GM21786 (cell line): ENCODE data around the gene RNF150.
A peak's percentile ranks its signal among the peaks of the same experiment; 100 is the strongest.

Source experiments
- ATAC-seq: cut with Tn5 transposase; IDR thresholded peaks from one replicate; pipeline ENCODE4 v1.9.1; 2021; ENCODE audit not compliant: unreplicated experiment

RNF150 gene

GRCh38 chr4:140930557-140930956 lies 202.7 kb downstream of the RNF150 start:
- no peak for ATAC-seq

- ATAC-seq: no peak
Measured at GRCh38 chr4:140930011-140930410, 203.3 kb downstream of the RNF150 start.

GRCh38 chr4:140928880-140929279 lies 204.4 kb downstream of the RNF150 start:
- no peak for ATAC-seq

GRCh38 chr4:140926672-140927071 lies 206.6 kb downstream of the RNF150 start:
- no peak for ATAC-seq

GRCh38 chr4:140925417-140925816 lies 207.9 kb downstream of the RNF150 start:
- no peak for ATAC-seq

GRCh38 chr4:140924761-140925392 lies 208.4 kb downstream of the RNF150 start:
- no peak for ATAC-seq

- no peak for ATAC-seq
Measured at GRCh38 chr4:140906993-140907962, 226.0 kb downstream of the RNF150 start.

GRCh38 chr4:140904904-140905303 lies 228.4 kb downstream of the RNF150 start:
- no peak for ATAC-seq

GRCh38 chr4:140903522-140904475 lies 229.5 kb downstream of the RNF150 start:
- no peak for ATAC-seq

GRCh38 chr4:140901736-140902336 lies 231.4 kb downstream of the RNF150 start:
- ATAC-seq: no peak

- no peak for ATAC-seq
Measured at GRCh38 chr4:140893939-140894338, 239.3 kb downstream of the RNF150 start.

- no peak for ATAC-seq
Measured at GRCh38 chr4:140888054-140888453, 245.2 kb downstream of the RNF150 start.

GRCh38 chr4:140887467-140887866 lies 245.8 kb downstream of the RNF150 start:
- no peak for ATAC-seq

- peak; percentile 94 for ATAC-seq
Measured at GRCh38 chr4:140884431-140885058, 248.7 kb downstream of the RNF150 start.

GRCh38 chr4:140877781-140878180 lies 255.5 kb downstream of the RNF150 start:
- ATAC-seq: no peak

- ATAC-seq: no peak
Measured at GRCh38 chr4:140876615-140877364, 256.5 kb downstream of the RNF150 start.

- no peak for ATAC-seq
Measured at GRCh38 chr4:140875746-140876452, 257.4 kb downstream of the RNF150 start.

- no peak for ATAC-seq
Measured at GRCh38 chr4:140874056-140874455, 259.2 kb downstream of the RNF150 start.

- no peak for ATAC-seq
Measured at GRCh38 chr4:140871368-140871767, 261.9 kb downstream of the RNF150 start.
